PC-3 (cell line): Measurements from ENCODE around the gene AKIRIN2. TPM values are rescaled to one million over a fixed set of nuclear protein-coding genes. Genes with fewer than 3 reads are reported as not detected.

Experiments used
- ATAC-seq: fragments of 200-7000 bp; cut with Tn5 transposase; 2 replicates; pipeline ENCODE4 v1.9.1; 2020; ENCODE audit warnings: mild to moderate bottlenecking, moderate library complexity
- BruUV-seq: library from RNA; stranded (reverse); fragments of 400-500 nt; replicated peaks from 2 replicates; lab custom pipeline; 2021; lab: Mats Ljungman, UMichigan
- CTCF ChIA-PET: fragments of 300-600 bp; sonication (Branson Sonifier 250); formaldehyde crosslinking; loops from one replicate; lab custom pipeline; 2022; ENCODE audit warnings: antibody characterized with exemption; lab: Charles Lee
- POLR2A ChIA-PET: fragments of 300-600 bp; sonication (Branson Sonifier 250); formaldehyde crosslinking; loops from one replicate; lab custom pipeline; 2022; ENCODE audit warnings: antibody characterized with exemption; ENCODE audit not compliant: unreplicated experiment; lab: Charles Lee
- DNase-seq: peaks from one replicate; pipeline ENCODE4 v3.0.0-alpha.2; 2015
- H2AFZ ChIP-seq: fragments of 300-600 bp; sonication (generic); 2 replicates; pipeline ENCODE4 v1.6.0; 2016; ENCODE audit warnings: antibody characterized with exemption, low read length
- H3F3A ChIP-seq: fragments of 300-600 bp; sonication (generic); one replicate; pipeline ENCODE4 v1.6.0; 2017; ENCODE audit warnings: antibody characterized with exemption, low read length, control low read depth, mild to moderate bottlenecking; ENCODE audit not compliant: unreplicated experiment
- H3K27ac ChIP-seq: fragments of 300-600 bp; sonication (generic); 2 replicates; pipeline ENCODE4 v1.5.1; 2016; ENCODE audit warnings: mild to moderate bottlenecking, low read length
- H3K27me3 ChIP-seq: fragments of 300-600 bp; sonication (generic); 2 replicates; pipeline ENCODE4 v1.6.1; 2016; ENCODE audit warnings: low read length, mixed read lengths
- H3K36me3 ChIP-seq: fragments of 300-600 bp; sonication (generic); 2 replicates; pipeline ENCODE4 v1.6.1; 2016; ENCODE audit warnings: low read depth, mixed run types, low read length, mixed read lengths
- H3K4me1 ChIP-seq: fragments of 300-600 bp; sonication (generic); 2 replicates; pipeline ENCODE4 v1.5.1; 2016; ENCODE audit warnings: low read length; ENCODE audit not compliant: insufficient read depth
- H3K4me2 ChIP-seq: fragments of 300-600 bp; sonication (generic); 2 replicates; pipeline ENCODE4 v1.6.0; 2016; ENCODE audit warnings: low read length
- H3K4me3 ChIP-seq: fragments of 300-600 bp; sonication (generic); 2 replicates; pipeline ENCODE4 v1.5.1; 2016; ENCODE audit warnings: mild to moderate bottlenecking, low read length, mixed read lengths
- H3K79me2 ChIP-seq: fragments of 300-600 bp; sonication (generic); 2 replicates; pipeline ENCODE4 v1.6.1; 2017; ENCODE audit warnings: low read length, mixed read lengths
- H3K9ac ChIP-seq: fragments of 300-600 bp; sonication (generic); 2 replicates; pipeline ENCODE4 v1.6.0; 2016; ENCODE audit warnings: mild to moderate bottlenecking, low read length
- H3K9me2 ChIP-seq: fragments of 300-600 bp; sonication (generic); replicated peaks from 2 replicates; pipeline ENCODE4 v1.6.1; 2016; ENCODE audit warnings: mixed run types, low read length, mixed read lengths
- H3K9me3 ChIP-seq: fragments of 300-600 bp; sonication (generic); 2 replicates; pipeline ENCODE4 v1.6.1; 2016; ENCODE audit warnings: low read length, mixed read lengths
- H4K20me1 ChIP-seq: fragments of 300-600 bp; sonication (generic); 2 replicates; pipeline ENCODE4 v1.6.1; 2016; ENCODE audit warnings: low read length, mixed read lengths
- EZH2 ChIP-seq: fragments of 300-600 bp; sonication (generic); IDR thresholded peaks from one replicate; pipeline ENCODE4 v1.6.1; 2017; ENCODE audit warnings: antibody characterized with exemption, mild to moderate bottlenecking, low read length; ENCODE audit not compliant: unreplicated experiment
- EZH2phosphoT487 ChIP-seq: fragments of 300-600 bp; sonication (generic); IDR thresholded peaks from 2 replicates; pipeline ENCODE4 v1.6.1; 2018; ENCODE audit warnings: mild to moderate bottlenecking, antibody characterized with exemption, low read length, borderline replicate concordance
- intact Hi-C: fragments of 100-400 bp; cut with micrococcal nuclease; formaldehyde crosslinking; loops from 2 replicates; pipeline ENCODE4 v1.9.0; 2023
- total RNA-seq: library from RNA; depleted of rRNA; stranded (reverse); fragments of >200 nt; gene quantifications from 2 replicates; pipeline ENCODE4 v1.2.3, GENCODE V29; 2014
- TF ChIP-seq, protein P1 (sequence below): fragments of 300-600 bp; sonication (generic); conservative IDR thresholded peaks from 2 replicates; pipeline ENCODE4 v1.5.1; 2017; ENCODE audit warnings: antibody characterized with exemption, low read depth, mild to moderate bottlenecking, low read length

Gene AKIRIN2
- total RNA-seq, 1 experiment from 2014 or later: 15.1 TPM

- CTCF ChIA-PET: no interaction called here
- Histone ChIP-seq H3K27me3 (no peaks in the 10 kb centered on the region), H2AFZ (no peak overlapping the region), H4K20me1 (no peaks in the 10 kb centered on the region), H3K9me3 (no peaks in the 10 kb centered on the region), H3K36me3 (peaks cover 3% of the 10 kb centered on the region), H3K9me2 (no peaks in the 10 kb centered on the region), H3F3A (no peaks in the 10 kb centered on the region), H3K27ac (no peak overlapping the region), H3K79me2 (no peaks in the 10 kb centered on the region), H3K4me2 (no peak overlapping the region), H3K4me3 (no peak overlapping the region), H3K9ac (no peak overlapping the region), H3K4me1 (no peaks in the 10 kb centered on the region)
- no TSS peak for BruUV-seq
- POLR2A ChIA-PET: interaction anchor here (0.6 kb wide), 1 partner anchor 59 kb away, joined by 10 read pairs; no protein-coding TSS in a partner anchor
- TF ChIP-seq EZH2: no peak
- no peak for TF ChIP-seq EZH2phosphoT487
- TF ChIP-seq, protein P1, sequence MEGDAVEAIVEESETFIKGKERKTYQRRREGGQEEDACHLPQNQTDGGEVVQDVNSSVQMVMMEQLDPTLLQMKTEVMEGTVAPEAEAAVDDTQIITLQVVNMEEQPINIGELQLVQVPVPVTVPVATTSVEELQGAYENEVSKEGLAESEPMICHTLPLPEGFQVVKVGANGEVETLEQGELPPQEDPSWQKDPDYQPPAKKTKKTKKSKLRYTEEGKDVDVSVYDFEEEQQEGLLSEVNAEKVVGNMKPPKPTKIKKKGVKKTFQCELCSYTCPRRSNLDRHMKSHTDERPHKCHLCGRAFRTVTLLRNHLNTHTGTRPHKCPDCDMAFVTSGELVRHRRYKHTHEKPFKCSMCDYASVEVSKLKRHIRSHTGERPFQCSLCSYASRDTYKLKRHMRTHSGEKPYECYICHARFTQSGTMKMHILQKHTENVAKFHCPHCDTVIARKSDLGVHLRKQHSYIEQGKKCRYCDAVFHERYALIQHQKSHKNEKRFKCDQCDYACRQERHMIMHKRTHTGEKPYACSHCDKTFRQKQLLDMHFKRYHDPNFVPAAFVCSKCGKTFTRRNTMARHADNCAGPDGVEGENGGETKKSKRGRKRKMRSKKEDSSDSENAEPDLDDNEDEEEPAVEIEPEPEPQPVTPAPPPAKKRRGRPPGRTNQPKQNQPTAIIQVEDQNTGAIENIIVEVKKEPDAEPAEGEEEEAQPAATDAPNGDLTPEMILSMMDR: no peak
- intact Hi-C loops: no loop called here
- no peak for DNase-seq
- ATAC-seq: no peak
Measured at GRCh38 chr6:87641065-87641692, 60.9 kb downstream of the AKIRIN2 start.

GRCh38 chr6:87639373-87639772 lies 62.7 kb downstream of the AKIRIN2 start:
- intact Hi-C loops: no loop called here
- H3K9me3 ChIP-seq: no peaks in the 10 kb centered on the region
- no peaks in the 10 kb centered on the region for H3K27me3 ChIP-seq
- no peaks in the 10 kb centered on the region for H3F3A ChIP-seq
- H3K27ac ChIP-seq: no peak overlapping the region
- TF ChIP-seq, protein P1: no peak
- TF ChIP-seq EZH2 (no peak), EZH2phosphoT487 (no peak)
- H4K20me1 ChIP-seq: no peaks in the 10 kb centered on the region
- H3K4me3 ChIP-seq: no peak overlapping the region
- H3K36me3 ChIP-seq: peaks cover 3% of the 10 kb centered on the region
- H3K4me2 ChIP-seq: no peak overlapping the region
- H3K9ac ChIP-seq: no peak overlapping the region
- CTCF ChIA-PET: no interaction called here
- no TSS peak for BruUV-seq
- no peaks in the 10 kb centered on the region for H3K4me1 ChIP-seq
- H3K9me2 ChIP-seq: no peaks in the 10 kb centered on the region
- POLR2A ChIA-PET: no interaction called here
- no peaks in the 10 kb centered on the region for H3K79me2 ChIP-seq
- DNase-seq: no peak
- H2AFZ ChIP-seq: no peak overlapping the region
- no peak for ATAC-seq

DNA sequence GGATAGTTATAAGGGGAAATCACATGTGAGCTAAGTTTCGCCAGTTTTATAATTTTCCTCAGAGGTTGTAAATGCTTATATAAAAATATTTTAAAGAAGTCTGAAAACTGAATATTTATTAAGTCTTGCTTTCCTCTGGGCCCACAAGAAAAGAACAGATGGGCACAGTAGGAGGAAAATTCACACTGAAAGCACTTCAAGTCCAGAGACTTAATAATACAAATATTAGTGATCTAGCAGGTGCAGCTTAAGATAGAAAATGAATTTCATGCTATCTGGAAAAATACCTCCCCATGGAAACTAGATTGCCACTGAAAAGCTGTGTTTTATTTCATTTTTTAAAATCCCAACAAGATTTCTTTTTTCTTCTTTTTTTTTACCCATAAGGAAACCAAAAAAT lies 64.9 kb downstream of the AKIRIN2 start:
- Histone ChIP-seq H3K4me3 (no peak overlapping the region), H3K9me2 (no peaks in the 10 kb centered on the region), H3K4me2 (no peak overlapping the region), H2AFZ (no peak overlapping the region), H3K79me2 (no peaks in the 10 kb centered on the region), H3K27ac (no peak overlapping the region), H3K36me3 (peaks cover 3% of the 10 kb centered on the region), H3F3A (no peaks in the 10 kb centered on the region), H3K4me1 (no peaks in the 10 kb centered on the region), H3K9ac (no peak overlapping the region), H4K20me1 (no peaks in the 10 kb centered on the region), H3K9me3 (no peaks in the 10 kb centered on the region), H3K27me3 (no peaks in the 10 kb centered on the region)
- intact Hi-C loops: no loop called here
- ChIA-PET CTCF (no interaction called here), POLR2A (no interaction called here)
- TF ChIP-seq EZH2 (no peak), EZH2phosphoT487 (no peak)
- TF ChIP-seq, protein P1: no peak
- ATAC-seq (no peak), DNase-seq (no peak)
- no TSS peak for BruUV-seq
